22Rv1 (cell line): ENCODE results near the gene SLC43A1.

Source experiments
- H3K27ac ChIP-seq: fragments of 450-650 bp; 2 replicates; pipeline ENCODE4 v1.5.1; 2017
- ZFX ChIP-seq: fragments of 450-650 bp; IDR thresholded peaks from 2 replicates; pipeline ENCODE4 v1.6.1; 2017; ENCODE audit warnings: antibody characterized with exemption, borderline replicate concordance
- TF ChIP-seq, protein P1 (sequence below): fragments of 450-650 bp; IDR thresholded peaks from 2 replicates; pipeline ENCODE4 v1.5.1; 2017; ENCODE audit warnings: mild to moderate bottlenecking

Gene SLC43A1

DNA sequence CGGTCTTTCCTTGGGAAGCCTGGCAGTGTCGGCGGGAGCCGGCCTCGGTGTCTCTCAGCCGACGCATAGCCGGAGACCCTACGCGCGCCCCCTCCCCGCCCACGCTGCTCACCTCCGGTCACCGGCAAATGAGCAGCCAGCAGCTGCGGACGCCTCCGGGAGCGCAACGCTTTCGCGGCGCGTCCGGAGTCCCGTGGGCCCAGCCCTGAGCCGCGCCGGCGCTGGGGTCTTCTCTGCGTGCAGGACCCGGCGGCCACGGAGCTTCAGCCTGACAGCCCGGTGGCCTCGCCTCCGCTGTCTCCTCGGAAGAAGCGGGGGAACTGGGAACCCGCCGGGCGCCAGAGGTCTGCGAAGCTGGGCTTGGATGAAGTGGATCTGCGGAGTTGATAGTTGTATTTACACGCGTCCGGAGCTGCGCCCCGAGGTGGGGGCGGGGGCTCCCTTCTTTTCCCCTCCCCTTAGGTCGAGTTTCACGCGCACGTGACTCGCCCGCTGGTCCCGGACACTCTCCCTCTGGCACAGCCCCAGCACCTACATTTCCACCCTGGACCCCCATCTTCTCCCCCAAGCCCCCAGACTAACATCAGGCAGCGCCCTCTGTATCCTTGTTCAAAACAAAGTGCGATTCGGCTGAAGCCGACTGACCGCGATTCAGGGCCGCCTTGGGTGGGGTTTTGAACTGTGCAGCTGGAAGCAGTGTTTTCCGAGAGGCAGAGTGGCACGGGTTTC is at the start of gene SLC43A1:
TSS of gene SLC43A1 (minus strand) at position 371 of the 729 bp plus-strand sequence. CDS start 1,591 bp downstream, outside the sequence.
- H3K27ac ChIP-seq = peak within 1 kb of the TSS; percentile 51
- TF ChIP-seq, protein P1, sequence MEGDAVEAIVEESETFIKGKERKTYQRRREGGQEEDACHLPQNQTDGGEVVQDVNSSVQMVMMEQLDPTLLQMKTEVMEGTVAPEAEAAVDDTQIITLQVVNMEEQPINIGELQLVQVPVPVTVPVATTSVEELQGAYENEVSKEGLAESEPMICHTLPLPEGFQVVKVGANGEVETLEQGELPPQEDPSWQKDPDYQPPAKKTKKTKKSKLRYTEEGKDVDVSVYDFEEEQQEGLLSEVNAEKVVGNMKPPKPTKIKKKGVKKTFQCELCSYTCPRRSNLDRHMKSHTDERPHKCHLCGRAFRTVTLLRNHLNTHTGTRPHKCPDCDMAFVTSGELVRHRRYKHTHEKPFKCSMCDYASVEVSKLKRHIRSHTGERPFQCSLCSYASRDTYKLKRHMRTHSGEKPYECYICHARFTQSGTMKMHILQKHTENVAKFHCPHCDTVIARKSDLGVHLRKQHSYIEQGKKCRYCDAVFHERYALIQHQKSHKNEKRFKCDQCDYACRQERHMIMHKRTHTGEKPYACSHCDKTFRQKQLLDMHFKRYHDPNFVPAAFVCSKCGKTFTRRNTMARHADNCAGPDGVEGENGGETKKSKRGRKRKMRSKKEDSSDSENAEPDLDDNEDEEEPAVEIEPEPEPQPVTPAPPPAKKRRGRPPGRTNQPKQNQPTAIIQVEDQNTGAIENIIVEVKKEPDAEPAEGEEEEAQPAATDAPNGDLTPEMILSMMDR = no peak
- no peak for TF ChIP-seq ZFX

- TF ChIP-seq ZFX = no peak
- TF ChIP-seq, protein P1 = no peak
These were observed 47.1 kb upstream of the SLC43A1 start for GRCh38 chr11:57562596-57562995.

GRCh38 chr11:57560146-57560545 is 44.6 kb upstream of the SLC43A1 start:
- H3K27ac ChIP-seq = no peak overlapping the region

More at GRCh38 chr11:57562596-57562995, 47.1 kb upstream of the SLC43A1 start:
- H3K27ac ChIP-seq = no peak overlapping the region

GRCh38 chr11:57556041-57556440 is 40.5 kb upstream of the SLC43A1 start:
- TF ChIP-seq, protein P1 = no peak
- TF ChIP-seq ZFX = no peak
- no peak overlapping the region for H3K27ac ChIP-seq

More at GRCh38 chr11:57560146-57560545, 44.6 kb upstream of the SLC43A1 start:
- no peak for TF ChIP-seq ZFX
- TF ChIP-seq, protein P1 = no peak

GRCh38 chr11:57555393-57555792 is 39.9 kb upstream of the SLC43A1 start:
- TF ChIP-seq, protein P1 = no peak
- no peak for TF ChIP-seq ZFX
- no peak overlapping the region for H3K27ac ChIP-seq

DNA sequence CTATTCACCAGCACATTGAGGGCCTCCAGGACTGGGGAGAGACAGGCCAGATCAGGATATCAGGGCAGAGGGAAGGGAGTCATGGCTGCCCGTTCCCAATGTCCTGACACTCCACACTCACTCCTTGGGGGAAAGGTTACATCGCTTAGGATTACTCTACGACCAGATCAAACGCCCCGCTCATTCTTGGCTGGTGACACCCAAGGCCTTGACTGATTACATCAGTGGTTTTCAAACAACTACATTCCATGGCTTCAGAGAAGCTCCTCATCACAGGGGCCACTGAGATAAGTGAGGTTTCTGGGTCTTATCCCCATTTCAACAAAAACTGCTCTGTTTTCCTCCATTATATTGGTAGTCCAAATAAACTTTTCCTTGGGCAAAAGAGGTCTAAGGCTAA is 37.0 kb upstream of the SLC43A1 start:
- TF ChIP-seq, protein P1 = no peak
- no peak for TF ChIP-seq ZFX
- H3K27ac ChIP-seq = no peak overlapping the region

DNA sequence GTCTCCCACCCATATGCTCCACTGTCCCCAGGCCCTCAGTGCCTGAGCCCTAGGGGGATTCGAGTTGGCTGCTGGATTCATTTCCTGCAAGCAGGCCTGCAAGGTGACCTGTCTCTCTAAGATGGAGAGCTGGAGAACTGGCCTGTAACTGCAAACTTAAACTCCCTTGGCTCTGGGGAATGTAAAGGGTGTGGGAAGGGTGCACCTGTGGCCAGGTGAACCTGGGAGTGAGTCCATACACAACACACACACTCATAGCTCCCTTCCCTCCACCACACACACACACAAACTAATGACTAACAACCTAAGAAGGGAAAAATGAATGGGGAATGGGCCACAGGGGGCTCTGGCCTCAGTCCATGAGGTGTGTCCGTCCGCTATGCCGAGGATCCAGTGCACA is 36.4 kb upstream of the SLC43A1 start:
- no peak overlapping the region for H3K27ac ChIP-seq
- TF ChIP-seq, protein P1 = no peak
- no peak for TF ChIP-seq ZFX
